ENCODE measurements around the gene PVALEF. TPM values are rescaled to one million over a fixed set of nuclear protein-coding genes. Genes with fewer than 3 reads are reported as not detected.

Gene PVALEF
- total RNA-seq, 1 donor: not detected

DNA sequence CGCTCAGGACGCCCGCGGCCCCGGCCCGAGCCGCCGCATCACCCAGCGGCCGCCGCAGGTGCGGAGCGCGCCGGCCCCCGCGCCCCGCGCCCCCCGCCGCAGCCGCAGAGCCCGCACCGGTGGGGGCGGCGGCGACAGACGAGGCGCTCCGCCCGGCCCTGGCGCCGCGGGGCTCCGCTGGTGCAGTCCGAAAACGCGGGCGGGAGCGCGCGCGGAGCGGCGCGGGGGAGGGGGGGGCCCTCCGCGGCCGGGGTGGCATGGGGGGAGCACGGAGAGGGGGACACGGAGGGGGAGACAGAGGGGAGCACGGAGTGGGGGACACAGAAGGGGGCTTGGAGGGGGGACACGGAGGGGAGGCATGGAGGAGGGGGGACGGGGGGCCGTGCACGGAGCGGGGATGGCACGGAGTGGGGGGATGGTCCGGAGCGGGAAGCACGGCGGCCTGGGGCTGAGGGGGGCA is 756 bp downstream of the PVALEF start, which contains the start of gene AATK:
Gene AATK, minus strand, starts transcription at position 189 of the 460 bp plus-strand sequence. CDS start 229 bp downstream, outside the sequence.
- no peaks in the 10 kb centered on the region for H4K20me1 ChIP-seq (ENCODE audit: insufficient read depth, low read length)
- DNase-seq (ENCODE audit: insufficient read length, low spot score, missing footprints): no peak
- H3K4me3 ChIP-seq (ENCODE audit: insufficient read depth, low read length): no peak within 1 kb of the TSS
- H3K4me2 ChIP-seq (ENCODE audit: insufficient read depth, low read length): no peak within 1 kb of the TSS
- H3K27me3 ChIP-seq (ENCODE audit: insufficient read depth, low read length): peaks cover 29% of the 10 kb centered on the region
- H3K4me1 ChIP-seq (ENCODE audit: insufficient read depth, low read length): no peaks in the 10 kb centered on the region
- H2AFZ ChIP-seq (ENCODE audit: low read length): no peak within 1 kb of the TSS
- H3K9me3 ChIP-seq (ENCODE audit: low read depth, low read length): no peaks in the 10 kb centered on the region
- TF ChIP-seq, protein P1, sequence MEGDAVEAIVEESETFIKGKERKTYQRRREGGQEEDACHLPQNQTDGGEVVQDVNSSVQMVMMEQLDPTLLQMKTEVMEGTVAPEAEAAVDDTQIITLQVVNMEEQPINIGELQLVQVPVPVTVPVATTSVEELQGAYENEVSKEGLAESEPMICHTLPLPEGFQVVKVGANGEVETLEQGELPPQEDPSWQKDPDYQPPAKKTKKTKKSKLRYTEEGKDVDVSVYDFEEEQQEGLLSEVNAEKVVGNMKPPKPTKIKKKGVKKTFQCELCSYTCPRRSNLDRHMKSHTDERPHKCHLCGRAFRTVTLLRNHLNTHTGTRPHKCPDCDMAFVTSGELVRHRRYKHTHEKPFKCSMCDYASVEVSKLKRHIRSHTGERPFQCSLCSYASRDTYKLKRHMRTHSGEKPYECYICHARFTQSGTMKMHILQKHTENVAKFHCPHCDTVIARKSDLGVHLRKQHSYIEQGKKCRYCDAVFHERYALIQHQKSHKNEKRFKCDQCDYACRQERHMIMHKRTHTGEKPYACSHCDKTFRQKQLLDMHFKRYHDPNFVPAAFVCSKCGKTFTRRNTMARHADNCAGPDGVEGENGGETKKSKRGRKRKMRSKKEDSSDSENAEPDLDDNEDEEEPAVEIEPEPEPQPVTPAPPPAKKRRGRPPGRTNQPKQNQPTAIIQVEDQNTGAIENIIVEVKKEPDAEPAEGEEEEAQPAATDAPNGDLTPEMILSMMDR (IDR thresholded peaks at IDR 0.05; ENCODE audit: extremely low read depth, low read depth, low read length): no peak
- no peak within 1 kb of the TSS for H3K27ac ChIP-seq (ENCODE audit: low read depth, low read length)
- H3K36me3 ChIP-seq (ENCODE audit: insufficient read depth, low read length): no peaks in the 10 kb centered on the region
- no peaks in the 10 kb centered on the region for H3K79me2 ChIP-seq (ENCODE audit: insufficient read depth, low read length)

DNA sequence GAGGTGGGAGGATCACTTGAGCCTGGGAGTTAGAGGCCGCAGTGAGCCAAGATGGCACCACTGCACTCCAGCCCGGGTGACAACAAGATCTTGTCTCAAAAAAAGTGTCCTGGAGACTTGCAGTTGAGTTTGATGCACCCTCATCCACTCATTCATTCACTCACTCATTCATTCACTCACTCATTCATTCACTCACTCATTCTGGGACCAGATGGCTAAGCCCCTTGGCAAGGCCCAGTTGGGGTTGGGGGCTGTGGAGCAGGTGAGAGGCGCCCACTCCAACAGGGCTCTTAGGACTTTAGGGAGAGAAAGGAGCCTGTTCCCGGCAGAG is 1.9 kb downstream of the PVALEF start:
- no peaks in the 10 kb centered on the region for H4K20me1 ChIP-seq (ENCODE audit: insufficient read depth, low read length)
- no peaks in the 10 kb centered on the region for H3K36me3 ChIP-seq (ENCODE audit: insufficient read depth, low read length)
- no peak overlapping the region for H3K4me2 ChIP-seq (ENCODE audit: insufficient read depth, low read length)
- H3K4me1 ChIP-seq (ENCODE audit: insufficient read depth, low read length): no peaks in the 10 kb centered on the region
- TF ChIP-seq, protein P1 (IDR thresholded peaks at IDR 0.05; ENCODE audit: extremely low read depth, low read depth, low read length): no peak
- H2AFZ ChIP-seq (ENCODE audit: low read length): no peak overlapping the region
- H3K27ac ChIP-seq (ENCODE audit: low read depth, low read length): no peak overlapping the region
- H3K4me3 ChIP-seq (ENCODE audit: insufficient read depth, low read length): no peak overlapping the region
- no peaks in the 10 kb centered on the region for H3K9me3 ChIP-seq (ENCODE audit: low read depth, low read length)
- peaks cover 29% of the 10 kb centered on the region for H3K27me3 ChIP-seq (ENCODE audit: insufficient read depth, low read length)
- DNase-seq (ENCODE audit: insufficient read length, low spot score, missing footprints): no peak
- no peaks in the 10 kb centered on the region for H3K79me2 ChIP-seq (ENCODE audit: insufficient read depth, low read length)

DNA sequence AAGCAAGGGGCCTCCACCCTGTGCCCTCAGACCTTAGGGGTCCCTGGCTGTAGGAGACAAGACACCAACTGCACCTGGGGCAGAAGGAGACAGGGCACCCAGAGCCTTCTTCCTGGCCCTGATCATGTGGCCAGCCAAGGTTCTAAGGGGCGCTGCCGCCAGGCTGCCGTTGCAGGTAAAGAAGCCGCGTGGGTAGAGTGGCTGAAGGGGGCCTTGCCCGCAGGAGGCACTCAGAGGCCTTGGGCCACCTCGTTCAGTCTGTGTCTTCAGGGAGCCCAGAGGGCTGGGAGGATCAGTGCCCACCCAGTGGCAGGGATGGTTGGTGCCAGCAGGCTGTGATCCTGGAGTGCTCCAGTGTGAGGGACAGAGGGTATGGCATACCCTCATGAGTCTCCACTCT is 2.3 kb downstream of the PVALEF start:
- Histone ChIP-seq H3K4me2 (ENCODE audit: insufficient read depth, low read length) (no peak overlapping the region), H3K9me3 (ENCODE audit: low read depth, low read length) (no peaks in the 10 kb centered on the region), H3K36me3 (ENCODE audit: insufficient read depth, low read length) (no peaks in the 10 kb centered on the region), H4K20me1 (ENCODE audit: insufficient read depth, low read length) (no peaks in the 10 kb centered on the region), H3K27ac (ENCODE audit: low read depth, low read length) (no peak overlapping the region), H3K79me2 (ENCODE audit: insufficient read depth, low read length) (no peaks in the 10 kb centered on the region), H3K4me3 (ENCODE audit: insufficient read depth, low read length) (no peak overlapping the region), H3K27me3 (ENCODE audit: insufficient read depth, low read length) (peaks cover 29% of the 10 kb centered on the region), H3K4me1 (ENCODE audit: insufficient read depth, low read length) (no peaks in the 10 kb centered on the region), H2AFZ (ENCODE audit: low read length) (no peak overlapping the region)
- no peak for DNase-seq (ENCODE audit: insufficient read length, low spot score, missing footprints)
- TF ChIP-seq, protein P1 (IDR thresholded peaks at IDR 0.05; ENCODE audit: extremely low read depth, low read depth, low read length): no peak

DNA sequence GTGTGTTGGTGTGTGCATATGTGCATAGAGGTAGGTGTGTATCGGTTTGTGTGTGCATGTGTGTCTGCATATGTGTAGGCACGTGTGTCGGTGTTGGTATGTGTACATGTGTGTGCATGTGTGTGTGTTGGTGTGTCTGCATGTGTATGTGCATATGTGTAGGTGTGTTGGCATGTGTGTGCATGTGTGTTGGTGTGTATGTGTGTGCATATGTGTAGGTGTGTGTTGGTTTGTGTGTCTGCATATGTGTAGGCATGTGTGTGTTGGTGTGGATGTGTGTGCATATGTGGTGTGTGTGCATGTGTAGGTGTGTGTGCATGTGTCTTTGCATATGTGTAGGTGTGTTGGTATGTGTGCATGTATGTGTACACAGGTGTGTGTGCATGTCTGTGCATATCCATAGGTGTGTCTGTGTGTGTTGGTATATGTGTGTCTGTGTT is 4.6 kb downstream of the PVALEF start:
- Histone ChIP-seq H3K4me2 (ENCODE audit: insufficient read depth, low read length) (no peak overlapping the region), H3K27me3 (ENCODE audit: insufficient read depth, low read length) (peaks cover 19% of the 10 kb centered on the region), H3K4me1 (ENCODE audit: insufficient read depth, low read length) (no peaks in the 10 kb centered on the region), H3K27ac (ENCODE audit: low read depth, low read length) (no peak overlapping the region), H3K4me3 (ENCODE audit: insufficient read depth, low read length) (no peak overlapping the region), H4K20me1 (ENCODE audit: insufficient read depth, low read length) (no peaks in the 10 kb centered on the region), H3K79me2 (ENCODE audit: insufficient read depth, low read length) (no peaks in the 10 kb centered on the region), H2AFZ (ENCODE audit: low read length) (no peak overlapping the region), H3K36me3 (ENCODE audit: insufficient read depth, low read length) (no peaks in the 10 kb centered on the region), H3K9me3 (ENCODE audit: low read depth, low read length) (no peaks in the 10 kb centered on the region)
- no peak for DNase-seq (ENCODE audit: insufficient read length, low spot score, missing footprints)
- TF ChIP-seq, protein P1 (IDR thresholded peaks at IDR 0.05; ENCODE audit: extremely low read depth, low read depth, low read length): no peak
